ENCODE results near the gene FSTL4. TPM values are rescaled to one million over a fixed set of nuclear protein-coding genes. Genes with fewer than 3 reads are reported as not detected.

Gene FSTL4
- total and polyA plus RNA-seq, 12 donors: 0.48 to 5.2 (median 2.3) TPM

GRCh38 chr5:133409210-133409674 lies 203.1 kb downstream of the FSTL4 start:
- Histone ChIP-seq H3K9me3 (replicated peaks in 1 of 3) (no peaks in the 10 kb centered on the region), H3K4me1 (replicated peaks in 1 of 2) (no peaks in the 10 kb centered on the region), H3K27me3 (no peaks in the 10 kb centered on the region), H3K4me3 (no peak overlapping the region), H3K27ac (no peak overlapping the region), H3K36me3 (replicated peaks in 1 of 2) (no peaks in the 10 kb centered on the region)
- WGBS, 4 donors: 86 to 93% (median 88%) methylated on average over 2 to 6 of the region's 6 CpGs
- DNase-seq: peak in 1 of 7 donors; percentile 31
- intact Hi-C loops (cut with DNase I): no loop called here
- TF ChIP-seq POLR2A (IDR thresholded peaks at IDR 0.05): no peak
- no peak for TF ChIP-seq CTCF (IDR thresholded peaks at IDR 0.05)

GRCh38 chr5:133408322-133408721 lies 204.0 kb downstream of the FSTL4 start:
- no peaks in the 10 kb centered on the region for H3K4me1 ChIP-seq (replicated peaks in 1 of 2)
- H3K4me3 ChIP-seq: no peak overlapping the region
- WGBS, 4 donors: 53 to 73% (median 69%) methylated on average over 7 to 8 of the region's 8 CpGs
- peak in 1 of 7 donors; percentile 23 for DNase-seq
- H3K36me3 ChIP-seq (replicated peaks in 1 of 2): no peaks in the 10 kb centered on the region
- no peak overlapping the region for H3K27ac ChIP-seq
- no peaks in the 10 kb centered on the region for H3K27me3 ChIP-seq
- intact Hi-C loops (cut with DNase I): no loop called here
- TF ChIP-seq CTCF (IDR thresholded peaks at IDR 0.05) (no peak), POLR2A (IDR thresholded peaks at IDR 0.05) (no peak)
- no peaks in the 10 kb centered on the region for H3K9me3 ChIP-seq (replicated peaks in 1 of 3)

GRCh38 chr5:133406977-133407632 lies 205.2 kb downstream of the FSTL4 start:
- TF ChIP-seq POLR2A (IDR thresholded peaks at IDR 0.05): no peak
- TF ChIP-seq CTCF (IDR thresholded peaks at IDR 0.05): no peak
- DNase-seq: peak in 1 of 7 donors; percentile 20
- WGBS, 4 donors: 91 to 100% (median 96%) methylated on average over 1 of the region's 1 CpG

GRCh38 chr5:133406208-133406976 lies 205.9 kb downstream of the FSTL4 start:
- H3K27me3 ChIP-seq: no peaks in the 10 kb centered on the region
- no peak for TF ChIP-seq CTCF (IDR thresholded peaks at IDR 0.05)
- TF ChIP-seq POLR2A (IDR thresholded peaks at IDR 0.05): no peak
- H3K27ac ChIP-seq: no peak overlapping the region
- peak in 1 of 7 donors; percentile 6 for DNase-seq
- no peaks in the 10 kb centered on the region for H3K4me1 ChIP-seq (replicated peaks in 1 of 2)
- intact Hi-C loops (cut with DNase I): no loop called here
- WGBS, 4 donors: 92 to 100% (median 94%) methylated on average over 3 to 4 of the region's 4 CpGs; no CpG with 5 or more reads in 1 of the 4 donors
- H3K36me3 ChIP-seq (replicated peaks in 1 of 2): no peaks in the 10 kb centered on the region
- H3K4me3 ChIP-seq: no peak overlapping the region
- no peaks in the 10 kb centered on the region for H3K9me3 ChIP-seq (replicated peaks in 1 of 3)

More at GRCh38 chr5:133406977-133407632, 205.2 kb downstream of the FSTL4 start:
- no peaks in the 10 kb centered on the region for H3K9me3 ChIP-seq (replicated peaks in 1 of 3)
- no peaks in the 10 kb centered on the region for H3K27me3 ChIP-seq
- no peaks in the 10 kb centered on the region for H3K4me1 ChIP-seq (replicated peaks in 1 of 2)
- H3K36me3 ChIP-seq (replicated peaks in 1 of 2): no peaks in the 10 kb centered on the region
- intact Hi-C loops (cut with DNase I): no loop called here
- no peak overlapping the region for H3K27ac ChIP-seq
- no peak overlapping the region for H3K4me3 ChIP-seq
